Activated CD4-positive, alpha-beta T cell treated with anti-CD3 and anti-CD28 coated beads for 36 hours (primary cell): Measurements from ENCODE around the gene CDHR3. TPM values are rescaled to one million over a fixed set of nuclear protein-coding genes. Genes with fewer than 3 reads are reported as not detected.
"Not testable (repeated sequence)": the region's sequence is repeated elsewhere in the genome, so short reads cannot be mapped to it uniquely, and the experiment has no call there.

Experiments used
- ATAC-seq: fragments of 200-7000 bp; cut with Tn5 transposase; one replicate; pipeline ENCODE4 v1.10.0; 2021; ENCODE audit warnings: mild to moderate bottlenecking, moderate library complexity
- CTCF ChIA-PET: fragments of 350-600 bp; sonication (Branson Sonifier 250); formaldehyde crosslinking; loops from one replicate; lab custom pipeline; 2021; ENCODE audit warnings: antibody characterized with exemption; lab: Charles Lee
- POLR2A ChIA-PET: fragments of 350-600 bp; sonication (Branson Sonifier 250); formaldehyde crosslinking; loops from one replicate; lab custom pipeline; 2021; ENCODE audit warnings: antibody characterized with exemption, inconsistent platforms; lab: Charles Lee
- DNase-seq: peaks from one replicate; pipeline ENCODE4 v3.0.0-alpha.2; 2020
- H3K27ac Mint-ChIP-seq: one replicate; pipeline ENCODE4 v1.8.0; 2021; ENCODE audit warnings: mixed read lengths
- H3K27me3 Mint-ChIP-seq: one replicate; pipeline ENCODE4 v1.8.0; 2021; ENCODE audit warnings: mixed read lengths
- H3K36me3 Mint-ChIP-seq: one replicate; pipeline ENCODE4 v1.8.0; 2021; ENCODE audit warnings: low read depth, mixed read lengths
- H3K4me1 Mint-ChIP-seq: one replicate; pipeline ENCODE4 v1.8.0; 2021; ENCODE audit warnings: mixed read lengths
- H3K4me3 Mint-ChIP-seq: one replicate; pipeline ENCODE4 v1.8.0; 2021; ENCODE audit warnings: mild to moderate bottlenecking, moderate library complexity, mixed read lengths
- H3K9me3 Mint-ChIP-seq: one replicate; pipeline ENCODE4 v1.8.0; 2021; ENCODE audit warnings: low read depth, mixed read lengths
- intact Hi-C, 2 experiments: fragments of 100-400 bp; cut with DNase I in 1 of 2; cut with micrococcal nuclease in 1 of 2; formaldehyde crosslinking; loops; one replicate each; pipeline versions ENCODE4 v1.14.2 to v1.15.1; 2022 to 2024; cut with DNase I, micrococcal nuclease
- total RNA-seq, 2 experiments: library from RNA; stranded (reverse); gene quantifications; one replicate each; pipeline ENCODE4 v1.2.3, GENCODE V29; 2021

The CDHR3 gene
- total RNA-seq, 2 experiments from 2014 or later: 0.55 to 0.93 TPM

- Mint-ChIP-seq H3K4me3 (no peak overlapping the region), H3K36me3 (no peaks in the 10 kb centered on the region), H3K9me3 (no peaks in the 10 kb centered on the region), H3K4me1 (peaks cover 2% of the 10 kb centered on the region), H3K27me3 (no peaks in the 10 kb centered on the region), H3K27ac (no peak overlapping the region)
- ATAC-seq (no peak), DNase-seq (no peak)
- ChIA-PET CTCF (interaction anchor here (0.6 to 1.5 kb wide), 2 partner anchors 13 to 132 kb away, joined by 3 read pairs; no protein-coding TSS in a partner anchor), POLR2A (no interaction called here)
- intact Hi-C loops: no loop called here
These were observed 25.7 kb upstream of the CDHR3 start for GRCh38 chr7:105937411-105937810.

GRCh38 chr7:105940109-105940508 lies 23.0 kb upstream of the CDHR3 start:
- Mint-ChIP-seq H3K27me3 (no peaks in the 10 kb centered on the region), H3K4me3 (no peak overlapping the region), H3K27ac (no peak overlapping the region), H3K36me3 (no peaks in the 10 kb centered on the region), H3K9me3 (no peaks in the 10 kb centered on the region), H3K4me1 (no peaks in the 10 kb centered on the region)
- ATAC-seq (no peak), DNase-seq (no peak)
- ChIA-PET POLR2A (no interaction called here), CTCF (no interaction called here)
- intact Hi-C loops: no loop called here

- Mint-ChIP-seq H3K9me3 (no peaks in the 10 kb centered on the region), H3K36me3 (no peaks in the 10 kb centered on the region), H3K4me1 (no peaks in the 10 kb centered on the region), H3K27ac (no peak overlapping the region), H3K4me3 (no peak overlapping the region), H3K27me3 (no peaks in the 10 kb centered on the region)
- intact Hi-C loops: no loop called here
- ChIA-PET CTCF (no interaction called here), POLR2A (no interaction called here)
- no peak for DNase-seq
- ATAC-seq: no peak
These were observed 21.5 kb upstream of the CDHR3 start for GRCh38 chr7:105941596-105941995.

- no peaks in the 10 kb centered on the region for H3K4me1 Mint-ChIP-seq
- DNase-seq: no peak
- H3K9me3 Mint-ChIP-seq: no peaks in the 10 kb centered on the region
- POLR2A ChIA-PET: no interaction called here
- no peak overlapping the region for H3K27ac Mint-ChIP-seq
- ATAC-seq: no peak
- CTCF ChIA-PET: no interaction called here
- H3K36me3 Mint-ChIP-seq: no peaks in the 10 kb centered on the region
- intact Hi-C loops: no loop called here
- no peak overlapping the region for H3K4me3 Mint-ChIP-seq
- H3K27me3 Mint-ChIP-seq: no peaks in the 10 kb centered on the region
These were observed 19.6 kb upstream of the CDHR3 start for GRCh38 chr7:105943486-105943885.

- intact Hi-C loops: no loop called here
- CTCF ChIA-PET: interaction anchor here (1.2 kb wide), 1 partner anchor 209 kb away, joined by 3 read pairs; no protein-coding TSS in a partner anchor
- DNase-seq (no peak), ATAC-seq (no peak)
- Mint-ChIP-seq H3K4me3 (no peak overlapping the region), H3K27ac (no peak overlapping the region), H3K4me1 (no peaks in the 10 kb centered on the region), H3K9me3 (no peaks in the 10 kb centered on the region), H3K27me3 (no peaks in the 10 kb centered on the region), H3K36me3 (peaks cover under 1% of the 10 kb centered on the region)
- POLR2A ChIA-PET: no interaction called here
These were observed 17.2 kb upstream of the CDHR3 start for GRCh38 chr7:105945848-105946247.

GRCh38 chr7:105951597-105951996 lies 11.5 kb upstream of the CDHR3 start:
- ChIA-PET CTCF (interaction anchor here (1.4 to 1.6 kb wide), 2 partner anchors 9 to 15 kb away, joined by 3 read pairs; no protein-coding TSS in a partner anchor), POLR2A (no interaction called here)
- intact Hi-C loops: no loop called here
- H3K4me1 Mint-ChIP-seq: no peaks in the 10 kb centered on the region
- DNase-seq: no peak
- no peak for ATAC-seq
- peaks cover 7% of the 10 kb centered on the region for H3K36me3 Mint-ChIP-seq
- H3K4me3 Mint-ChIP-seq: no peak overlapping the region
- H3K9me3 Mint-ChIP-seq: peaks cover 6% of the 10 kb centered on the region
- H3K27me3 Mint-ChIP-seq: no peaks in the 10 kb centered on the region
- H3K27ac Mint-ChIP-seq: no peak overlapping the region

GRCh38 chr7:105952917-105953595 lies 10.0 kb upstream of the CDHR3 start:
- Mint-ChIP-seq H3K4me1 (no peaks in the 10 kb centered on the region), H3K27ac (no peak overlapping the region), H3K36me3 (peaks cover 7% of the 10 kb centered on the region), H3K4me3 (no peak overlapping the region), H3K27me3 (no peaks in the 10 kb centered on the region), H3K9me3 (peaks cover 6% of the 10 kb centered on the region)
- POLR2A ChIA-PET: no interaction called here
- DNase-seq (no peak), ATAC-seq (no peak)
- CTCF ChIA-PET: interaction anchor here (1.6 kb wide), 1 partner anchor 8 kb away, joined by 3 read pairs; no protein-coding TSS in a partner anchor
- intact Hi-C loops: no loop called here

- Mint-ChIP-seq H3K4me1 (no peaks in the 10 kb centered on the region), H3K4me3 (no peak overlapping the region), H3K9me3 (peaks cover 6% of the 10 kb centered on the region), H3K27ac (no peak overlapping the region), H3K36me3 (peaks cover 7% of the 10 kb centered on the region), H3K27me3 (no peaks in the 10 kb centered on the region)
- no peak for DNase-seq
- ChIA-PET POLR2A (no interaction called here), CTCF (interaction anchor here (1.2 kb wide), 1 partner anchor 298 kb away, joined by 4 read pairs; no protein-coding TSS in a partner anchor)
- intact Hi-C loops: no loop called here
- no peak for ATAC-seq
These were observed 8.4 kb upstream of the CDHR3 start for GRCh38 chr7:105954711-105955110.

- CTCF ChIA-PET: interaction anchor here (1.2 kb wide), 2 partner anchors 9 to 299 kb away, joined by 3 to 4 read pairs; no protein-coding TSS in a partner anchor
- H3K27me3 Mint-ChIP-seq, H3K4me3 Mint-ChIP-seq, POLR2A ChIA-PET, DNase-seq, H3K36me3 Mint-ChIP-seq, H3K9me3 Mint-ChIP-seq, H3K4me1 Mint-ChIP-seq, ATAC-seq, intact Hi-C loops, H3K27ac Mint-ChIP-seq: not testable (repeated sequence)
These were observed 7.2 kb upstream of the CDHR3 start for GRCh38 chr7:105955651-105956466.

- intact Hi-C loops: no loop called here
- CTCF ChIA-PET: no interaction called here
- POLR2A ChIA-PET: no interaction called here
- no peaks in the 10 kb centered on the region for H3K27me3 Mint-ChIP-seq
- H3K36me3 Mint-ChIP-seq: no peaks in the 10 kb centered on the region
- H3K4me1 Mint-ChIP-seq: no peaks in the 10 kb centered on the region
- ATAC-seq (no peak), DNase-seq (no peak)
- no peak overlapping the region for H3K4me3 Mint-ChIP-seq
- no peaks in the 10 kb centered on the region for H3K9me3 Mint-ChIP-seq
- H3K27ac Mint-ChIP-seq: no peak overlapping the region
These were observed 5.1 kb upstream of the CDHR3 start for GRCh38 chr7:105958012-105958411.

GRCh38 chr7:105962353-105962752 lies 711 bp upstream of the CDHR3 start:
- POLR2A ChIA-PET: no interaction called here
- DNase-seq (no peak), ATAC-seq (no peak)
- CTCF ChIA-PET: no interaction called here
- Mint-ChIP-seq H3K36me3 (no peaks in the 10 kb centered on the region), H3K9me3 (no peaks in the 10 kb centered on the region), H3K27me3 (no peaks in the 10 kb centered on the region), H3K27ac (no peak overlapping the region), H3K4me3 (no peak overlapping the region), H3K4me1 (no peaks in the 10 kb centered on the region)
- intact Hi-C loops: no loop called here
